Measurements from ENCODE around the gene TBC1D9. TPM values are rescaled to one million over a fixed set of nuclear protein-coding genes. Genes with fewer than 3 reads are reported as not detected.

The TBC1D9 gene
- polyA plus RNA-seq, 1 donor (not counting 4 experiments of a cell fraction or from before 2014, with no cell fraction given), result 11.6 TPM

- H3K4me3 ChIP-seq (ENCODE audit: control insufficient read depth in 2 of 3, extremely low read depth in 1 of 3, insufficient read depth in 2 of 3, low read depth in 1 of 3, low read length in 3 of 3), result no peak overlapping the region
- FAIRE-seq, result no peak
- dilution Hi-C loops (cut with MboI; ENCODE audit: extremely low pct_ligation_motif_present, low sequenced_read_pairs), result no loop called here
- H3K9me1 ChIP-seq (ENCODE audit: control insufficient read depth, extremely low read depth, insufficient read depth, low read length), result no peaks in the 10 kb centered on the region
- H3K36me3 ChIP-seq (ENCODE audit: control insufficient read depth in 2 of 2, extremely low read depth in 1 of 2, insufficient read depth in 2 of 2, low read length in 2 of 2), result no peaks in the 10 kb centered on the region
- no peaks in the 10 kb centered on the region for H4K20me1 ChIP-seq (ENCODE audit: control insufficient read depth, extremely low read depth, insufficient read depth, low read length)
- TF ChIP-seq EZH2 (IDR thresholded peaks at IDR 0.05; ENCODE audit: low read length), result no peak
- TF ChIP-seq, protein P1, sequence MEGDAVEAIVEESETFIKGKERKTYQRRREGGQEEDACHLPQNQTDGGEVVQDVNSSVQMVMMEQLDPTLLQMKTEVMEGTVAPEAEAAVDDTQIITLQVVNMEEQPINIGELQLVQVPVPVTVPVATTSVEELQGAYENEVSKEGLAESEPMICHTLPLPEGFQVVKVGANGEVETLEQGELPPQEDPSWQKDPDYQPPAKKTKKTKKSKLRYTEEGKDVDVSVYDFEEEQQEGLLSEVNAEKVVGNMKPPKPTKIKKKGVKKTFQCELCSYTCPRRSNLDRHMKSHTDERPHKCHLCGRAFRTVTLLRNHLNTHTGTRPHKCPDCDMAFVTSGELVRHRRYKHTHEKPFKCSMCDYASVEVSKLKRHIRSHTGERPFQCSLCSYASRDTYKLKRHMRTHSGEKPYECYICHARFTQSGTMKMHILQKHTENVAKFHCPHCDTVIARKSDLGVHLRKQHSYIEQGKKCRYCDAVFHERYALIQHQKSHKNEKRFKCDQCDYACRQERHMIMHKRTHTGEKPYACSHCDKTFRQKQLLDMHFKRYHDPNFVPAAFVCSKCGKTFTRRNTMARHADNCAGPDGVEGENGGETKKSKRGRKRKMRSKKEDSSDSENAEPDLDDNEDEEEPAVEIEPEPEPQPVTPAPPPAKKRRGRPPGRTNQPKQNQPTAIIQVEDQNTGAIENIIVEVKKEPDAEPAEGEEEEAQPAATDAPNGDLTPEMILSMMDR (optimal IDR thresholded peaks at IDR 0.05 in 1 of 3, IDR thresholded peaks at IDR 0.05 in 1 of 3, conservative IDR thresholded peaks at IDR 0.05 in 1 of 3; ENCODE audit: extremely low read depth in 1 of 3, insufficient read depth in 2 of 3, low read length in 3 of 3), result no peak
- H3K4me1 ChIP-seq (ENCODE audit: control insufficient read depth, extremely low read depth, insufficient read depth, low read length), result no peaks in the 10 kb centered on the region
- no peak overlapping the region for H3K9ac ChIP-seq (ENCODE audit: control insufficient read depth, extremely low read depth, insufficient read depth, low read length)
- no peaks in the 10 kb centered on the region for H3K27me3 ChIP-seq (ENCODE audit: control insufficient read depth, extremely low read depth, insufficient read depth, low read length)
- H3K9me3 ChIP-seq (ENCODE audit: control insufficient read depth, low read depth, low read length), result no peaks in the 10 kb centered on the region
- H3K4me2 ChIP-seq (ENCODE audit: control insufficient read depth, extremely low read depth, insufficient read depth, low read depth, low read length), result no peak overlapping the region
- no peak overlapping the region for H3K27ac ChIP-seq (ENCODE audit: control insufficient read depth, insufficient read depth, low read length)
- DNase-seq (ENCODE audit: low read depth, low spot score), result no peak
- no peak overlapping the region for H2AFZ ChIP-seq (ENCODE audit: control insufficient read depth, low read length)
- H3K79me2 ChIP-seq (ENCODE audit: control insufficient read depth, insufficient read depth, low read length), result no peaks in the 10 kb centered on the region
These were observed 21.7 kb upstream of the TBC1D9 start for GRCh38 chr4:140777894-140778293.

DNA sequence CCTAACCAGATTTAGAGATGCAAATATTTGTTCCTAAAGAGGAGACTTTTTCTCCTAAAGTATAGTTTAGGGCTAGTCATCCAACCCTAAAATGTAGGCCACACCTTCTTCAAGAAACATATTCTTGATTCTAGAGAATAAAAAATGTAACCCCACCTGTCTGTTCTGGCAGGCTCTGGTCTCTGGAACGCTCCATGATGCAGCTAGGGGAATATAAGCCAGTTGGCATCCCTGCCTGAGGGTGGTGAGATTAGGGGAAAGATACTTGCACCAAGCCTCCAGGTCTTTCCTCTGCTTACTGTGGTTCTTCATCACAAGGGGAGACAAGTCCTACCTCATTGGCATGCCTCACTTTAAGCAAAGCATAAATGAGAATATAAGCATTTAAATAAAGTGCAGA, 21.2 kb upstream of the TBC1D9 start:
- no peaks in the 10 kb centered on the region for H3K9me3 ChIP-seq (ENCODE audit: control insufficient read depth, low read depth, low read length)
- H3K27ac ChIP-seq (ENCODE audit: control insufficient read depth, insufficient read depth, low read length), result no peak overlapping the region
- DNase-seq (ENCODE audit: low read depth, low spot score), result no peak
- TF ChIP-seq EZH2 (IDR thresholded peaks at IDR 0.05; ENCODE audit: low read length), result no peak
- TF ChIP-seq, protein P1 (optimal IDR thresholded peaks at IDR 0.05 in 1 of 3, IDR thresholded peaks at IDR 0.05 in 1 of 3, conservative IDR thresholded peaks at IDR 0.05 in 1 of 3; ENCODE audit: extremely low read depth in 1 of 3, insufficient read depth in 2 of 3, low read length in 3 of 3), result no peak
- FAIRE-seq, result no peak
- H3K9ac ChIP-seq (ENCODE audit: control insufficient read depth, extremely low read depth, insufficient read depth, low read length), result no peak overlapping the region
- H3K9me1 ChIP-seq (ENCODE audit: control insufficient read depth, extremely low read depth, insufficient read depth, low read length), result no peaks in the 10 kb centered on the region
- H4K20me1 ChIP-seq (ENCODE audit: control insufficient read depth, extremely low read depth, insufficient read depth, low read length), result no peaks in the 10 kb centered on the region
- no peaks in the 10 kb centered on the region for H3K79me2 ChIP-seq (ENCODE audit: control insufficient read depth, insufficient read depth, low read length)
- no peak overlapping the region for H3K4me2 ChIP-seq (ENCODE audit: control insufficient read depth, extremely low read depth, insufficient read depth, low read depth, low read length)
- H3K27me3 ChIP-seq (ENCODE audit: control insufficient read depth, extremely low read depth, insufficient read depth, low read length), result no peaks in the 10 kb centered on the region
- H3K4me3 ChIP-seq (ENCODE audit: control insufficient read depth in 2 of 3, extremely low read depth in 1 of 3, insufficient read depth in 2 of 3, low read depth in 1 of 3, low read length in 3 of 3), result no peak overlapping the region
- no peak overlapping the region for H2AFZ ChIP-seq (ENCODE audit: control insufficient read depth, low read length)
- H3K36me3 ChIP-seq (ENCODE audit: control insufficient read depth in 2 of 2, extremely low read depth in 1 of 2, insufficient read depth in 2 of 2, low read length in 2 of 2), result no peaks in the 10 kb centered on the region
- H3K4me1 ChIP-seq (ENCODE audit: control insufficient read depth, extremely low read depth, insufficient read depth, low read length), result no peaks in the 10 kb centered on the region
- dilution Hi-C loops (cut with MboI; ENCODE audit: extremely low pct_ligation_motif_present, low sequenced_read_pairs), result no loop called here
